Kidney (tissue), 14 donors: ENCODE data around the gene INSRR. TPM values are rescaled to one million over a fixed set of nuclear protein-coding genes. Genes with fewer than 3 reads are reported as not detected.

Experiments used
- DNase-seq, 5 donors: peaks; one replicate each; pipeline ENCODE4 v3.0.0-alpha.2; 2013 to 2020
- FAIRE-seq: peaks from 2 replicates; lab custom pipeline; 2012; peaks lifted over from hg19 to GRCh38; lab: Jason Lieb, UNC
- H3K27ac ChIP-seq, 2 donors: one replicate each; pipeline ENCODE4 v1.7.0; 2013; ENCODE audit warnings: low read depth in 2 of 2, low read length in 2 of 2, inconsistent platforms in 1 of 2
- H3K27me3 ChIP-seq: one replicate; pipeline ENCODE4 v1.7.1; 2013; ENCODE audit warnings: low read length, inconsistent platforms; ENCODE audit not compliant: control insufficient read depth, insufficient read depth
- H3K36me3 ChIP-seq, 3 donors: one replicate each; pipeline versions ENCODE4 v1.7.0 to v1.7.1; 2013; ENCODE audit warnings: low read length in 3 of 3, control low read depth in 1 of 3, inconsistent platforms in 1 of 3; ENCODE audit not compliant: insufficient read depth in 3 of 3, control insufficient read depth in 2 of 3
- H3K4me1 ChIP-seq, 3 donors: one replicate each; pipeline versions ENCODE4 v1.7.0 to v1.7.1; 2013; ENCODE audit warnings: low read length in 3 of 3, inconsistent platforms in 1 of 3, low read depth in 1 of 3; ENCODE audit not compliant: control insufficient read depth in 2 of 3, insufficient read depth in 2 of 3
- H3K4me3 ChIP-seq, 3 donors: one replicate each; pipeline versions ENCODE4 v1.7.0 to v1.8.1; 2013; ENCODE audit warnings: low read length in 3 of 3, control low read depth in 1 of 3, inconsistent platforms in 1 of 3
- H3K9ac ChIP-seq, 3 donors: one replicate each; pipeline versions ENCODE4 v1.7.0 to v1.7.1; 2013; ENCODE audit warnings: low read length in 3 of 3, control low read depth in 1 of 3, inconsistent platforms in 1 of 3
- H3K9me3 ChIP-seq, 3 donors: one replicate each; pipeline versions ENCODE4 v1.7.0 to v1.7.1; 2013; ENCODE audit warnings: low read length in 3 of 3, control low read depth in 1 of 3, inconsistent platforms in 1 of 3; ENCODE audit not compliant: control insufficient read depth in 2 of 3, insufficient read depth in 1 of 3
- intact Hi-C: fragments of 100-400 bp; cut with DNase I; formaldehyde crosslinking; loops from one replicate; pipeline ENCODE4 v1.11.1; 2022
- polyA plus RNA-seq: library from polyadenylated mRNA; stranded (reverse); fragments of 350-450 nt; fragmentation: Illumina TruSeq; extraction: RNeasy Lipid Tissue Mini Kit (QIAGEN cat#74804); gene quantifications from one replicate; pipeline ENCODE4 v1.2.3, GENCODE V29; 2014; ENCODE audit warnings: low read depth, low replicate concordance; ENCODE audit not compliant: insufficient read depth
- total RNA-seq: library from RNA; stranded (reverse); fragmentation: NEBNext Ultra II Directional; extraction: Animal tissue kit (Norgen Biotek cat#: 25700); gene quantifications from one replicate; pipeline ENCODE4 v1.2.1, GENCODE V29; 2021
- TF ChIP-seq, protein P1 (sequence below): IDR thresholded peaks from 3 replicates; pipeline ENCODE4 v1.5.1; 2012; ENCODE audit warnings: mild to moderate bottlenecking, moderate library complexity, borderline replicate concordance; ENCODE audit not compliant: insufficient read depth; ENCODE audit errors: extremely low read depth
- donor health status: control.
- donor health status: control.
- donor health status: control.
- donor health status: control.
- donor health status: control.
- donor health status: DM: yes; HTN: yes; CAD: no.
- donor health status: Normal renal cell carcinoma (clear cell type).

The INSRR gene
- total and polyA plus RNA-seq, 2 donors from 2014 or later: 0.35 to 2.4 TPM

DNA sequence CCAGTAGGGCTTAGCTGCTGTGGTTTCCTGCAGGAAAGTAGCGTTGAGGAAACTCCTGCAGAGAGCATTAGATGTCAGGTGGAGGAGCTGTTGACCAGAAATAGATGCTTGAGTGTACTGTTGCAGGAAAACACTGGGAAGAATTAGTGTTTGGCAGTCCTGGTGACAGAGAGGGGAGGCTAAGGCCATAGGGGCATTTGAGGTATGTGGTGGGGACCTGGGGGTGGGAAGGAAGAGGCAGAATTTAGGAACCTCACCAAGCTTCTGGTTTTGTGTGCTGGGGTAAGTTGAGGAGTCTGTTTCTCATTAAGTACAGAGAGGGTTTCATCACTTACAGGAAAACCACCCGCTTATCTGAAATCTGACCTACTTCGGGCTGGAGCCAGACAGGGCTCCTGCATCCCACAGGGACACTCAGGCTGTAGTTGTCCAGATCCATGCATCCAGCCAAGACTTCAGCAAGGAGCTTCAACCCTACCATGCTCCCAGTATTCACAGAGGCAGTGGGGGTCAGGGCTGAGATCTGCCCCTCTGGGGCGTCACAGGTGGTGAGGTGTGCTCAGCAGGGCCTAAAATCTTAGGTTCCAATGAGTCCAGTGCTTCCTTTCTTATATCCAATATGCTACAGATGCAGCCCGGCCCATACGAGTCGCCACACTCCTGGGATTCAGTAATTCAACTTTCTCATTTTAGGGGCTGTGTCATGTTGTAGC lies 57.4 kb downstream of the INSRR start:
- no peaks in the 10 kb centered on the region for H3K27me3 ChIP-seq
- FAIRE-seq (no peak), DNase-seq (peak in 4 of 5 donors; percentile 48 to 74 (median 60))
- no peaks in the 10 kb centered on the region for H3K9me3 ChIP-seq
- peaks cover 10 to 39% (median 22%) of the 10 kb centered on the region in 3 donors for H3K36me3 ChIP-seq
- peaks cover 0 to 4% (median 0%) of the 10 kb centered on the region in 3 donors for H3K4me1 ChIP-seq
- no peak overlapping the region for H3K4me3 ChIP-seq
- TF ChIP-seq, protein P1, sequence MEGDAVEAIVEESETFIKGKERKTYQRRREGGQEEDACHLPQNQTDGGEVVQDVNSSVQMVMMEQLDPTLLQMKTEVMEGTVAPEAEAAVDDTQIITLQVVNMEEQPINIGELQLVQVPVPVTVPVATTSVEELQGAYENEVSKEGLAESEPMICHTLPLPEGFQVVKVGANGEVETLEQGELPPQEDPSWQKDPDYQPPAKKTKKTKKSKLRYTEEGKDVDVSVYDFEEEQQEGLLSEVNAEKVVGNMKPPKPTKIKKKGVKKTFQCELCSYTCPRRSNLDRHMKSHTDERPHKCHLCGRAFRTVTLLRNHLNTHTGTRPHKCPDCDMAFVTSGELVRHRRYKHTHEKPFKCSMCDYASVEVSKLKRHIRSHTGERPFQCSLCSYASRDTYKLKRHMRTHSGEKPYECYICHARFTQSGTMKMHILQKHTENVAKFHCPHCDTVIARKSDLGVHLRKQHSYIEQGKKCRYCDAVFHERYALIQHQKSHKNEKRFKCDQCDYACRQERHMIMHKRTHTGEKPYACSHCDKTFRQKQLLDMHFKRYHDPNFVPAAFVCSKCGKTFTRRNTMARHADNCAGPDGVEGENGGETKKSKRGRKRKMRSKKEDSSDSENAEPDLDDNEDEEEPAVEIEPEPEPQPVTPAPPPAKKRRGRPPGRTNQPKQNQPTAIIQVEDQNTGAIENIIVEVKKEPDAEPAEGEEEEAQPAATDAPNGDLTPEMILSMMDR: no peak
- intact Hi-C loops: no loop called here
- no peak overlapping the region for H3K9ac ChIP-seq
- no peak overlapping the region for H3K27ac ChIP-seq

GRCh38 chr1:156797212-156797871 lies 61.6 kb downstream of the INSRR start:
- Histone ChIP-seq H3K4me3 (no peak overlapping the region), H3K27ac (no peak overlapping the region), H3K4me1 (no peaks in the 10 kb centered on the region), H3K27me3 (no peaks in the 10 kb centered on the region), H3K36me3 (peaks cover 17 to 74% (median 50%) of the 10 kb centered on the region in 3 donors), H3K9ac (no peak overlapping the region), H3K9me3 (no peaks in the 10 kb centered on the region)
- intact Hi-C loops: loop anchor here (10.0 kb wide), 1 partner anchor 57 kb away; the partner anchor contains the start of gene INSRR
- no peak for FAIRE-seq
- DNase-seq: peak in 4 of 5 donors; percentile 65 to 78 (median 72)
- TF ChIP-seq, protein P1: peak; percentile 61

DNA sequence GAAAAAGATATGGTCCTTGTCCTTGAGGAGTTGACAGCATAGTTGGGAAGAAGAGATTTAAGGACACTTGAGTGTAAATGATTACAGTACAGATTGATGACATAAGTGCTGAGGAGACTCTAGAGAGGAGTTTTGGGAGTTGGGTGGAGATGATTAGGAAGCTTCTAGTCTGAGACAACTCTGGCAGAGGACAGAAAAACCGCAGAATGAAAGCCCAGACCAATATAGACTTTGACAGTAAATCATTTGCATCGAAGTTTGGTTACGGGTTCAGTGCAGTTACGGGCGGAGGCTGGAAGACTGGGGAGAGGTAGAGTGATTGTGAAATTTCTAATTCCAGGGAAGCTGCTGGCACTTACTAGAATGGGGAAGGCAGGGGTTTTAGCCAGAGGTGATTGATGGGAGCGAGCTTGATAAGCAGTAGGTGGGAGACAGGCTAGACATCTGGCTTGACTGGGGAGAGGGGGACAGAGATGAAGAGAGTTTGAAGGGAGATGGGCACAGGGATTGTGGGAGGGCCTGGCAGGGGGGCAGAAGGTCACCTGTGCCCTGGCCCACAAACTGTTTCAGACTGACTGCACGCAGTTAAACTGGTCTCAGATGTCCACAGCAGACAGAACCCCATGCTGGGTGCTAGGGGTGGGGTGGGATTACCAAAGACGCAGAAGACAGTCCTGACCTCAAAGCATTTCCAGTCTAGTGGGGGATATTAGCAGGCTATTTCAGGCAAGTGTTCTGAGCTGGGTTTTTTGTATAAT lies 62.4 kb downstream of the INSRR start:
- Histone ChIP-seq H3K4me3 (no peak overlapping the region), H3K4me1 (no peaks in the 10 kb centered on the region), H3K9me3 (no peaks in the 10 kb centered on the region), H3K9ac (no peak overlapping the region), H3K27me3 (no peaks in the 10 kb centered on the region), H3K27ac (no peak overlapping the region), H3K36me3 (peaks cover 17 to 82% (median 53%) of the 10 kb centered on the region in 3 donors)
- FAIRE-seq: no peak
- TF ChIP-seq, protein P1: no peak
- DNase-seq: no peak
- intact Hi-C loops: loop anchor here (10.0 kb wide), 1 partner anchor 58 kb away; the partner anchor contains the start of gene INSRR
